ENCODE measurements around the gene DHRS12. TPM values are rescaled to one million over a fixed set of nuclear protein-coding genes. Genes with fewer than 3 reads are reported as not detected.

DHRS12 gene
- total RNA-seq, 6 experiments from 2014 or later = 10.2 to 17.6 (median 12.4) TPM

GRCh38 chr13:51814825-51815650, 11.1 kb upstream of the DHRS12 start:
- peak overlapping the region in 1 of 3 donors; percentile 88 for H3K27ac ChIP-seq
- peak; percentile 77 to 89 (median 84) for TF ChIP-seq CTCF (IDR thresholded peaks at IDR 0.05)
- TF ChIP-seq POLR2A (IDR thresholded peaks at IDR 0.05) = no peak
- H3K36me3 ChIP-seq = no peaks in the 10 kb centered on the region
- H3K9me3 ChIP-seq = no peaks in the 10 kb centered on the region
- intact Hi-C loops (cut with DNase I) = no loop called here
- no peaks in the 10 kb centered on the region for H3K27me3 ChIP-seq
- ATAC-seq (peak; percentile 90 to 94 (median 93)), DNase-seq (peak in 2 of 3 donors; percentile 47 to 77)
- WGBS (ENCODE audit: insufficient coverage, low coverage, low lambda C conversion rate, missing lambda C conversion rate) = 16% methylated on average over 13 of the region's 13 CpGs
- peak overlapping the region in 2 of 3 donors; percentile 17 to 34 for H3K4me3 ChIP-seq
- peaks cover 0 to 3% (median 0%) of the 10 kb centered on the region in 4 donors for H3K4me1 ChIP-seq

DNA sequence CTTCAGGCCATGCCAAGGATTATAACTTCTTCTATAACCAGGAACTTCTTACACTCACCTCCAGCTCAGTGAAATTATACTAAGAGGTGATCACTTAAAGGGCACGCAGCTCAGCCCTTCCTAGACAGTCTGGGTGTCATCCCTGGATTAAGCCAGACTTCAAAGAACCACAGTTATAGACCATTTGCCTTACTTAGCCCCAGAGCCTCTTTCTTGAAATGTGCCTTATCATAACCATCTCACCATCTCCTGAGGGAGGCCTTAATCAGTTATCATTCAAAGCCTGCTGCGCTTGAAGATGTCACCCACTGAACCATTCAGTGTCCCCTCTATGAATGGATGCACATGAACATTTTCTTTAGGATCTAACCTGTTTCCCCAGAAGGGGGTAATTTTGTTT, 10.1 kb upstream of the DHRS12 start:
- Histone ChIP-seq H3K27ac (no peak overlapping the region), H3K9me3 (no peaks in the 10 kb centered on the region), H3K4me3 (no peak overlapping the region), H3K36me3 (no peaks in the 10 kb centered on the region), H3K27me3 (no peaks in the 10 kb centered on the region), H3K4me1 (peaks cover 0 to 3% (median 0%) of the 10 kb centered on the region in 4 donors)
- no peak for ATAC-seq
- TF ChIP-seq POLR2A (IDR thresholded peaks at IDR 0.05) (no peak), CTCF (IDR thresholded peaks at IDR 0.05) (no peak)
- intact Hi-C loops (cut with DNase I) = no loop called here
- DNase-seq = no peak
- 100% methylated on average over 1 of the region's 2 CpGs for WGBS (ENCODE audit: insufficient coverage, low coverage, low lambda C conversion rate, missing lambda C conversion rate)

DNA sequence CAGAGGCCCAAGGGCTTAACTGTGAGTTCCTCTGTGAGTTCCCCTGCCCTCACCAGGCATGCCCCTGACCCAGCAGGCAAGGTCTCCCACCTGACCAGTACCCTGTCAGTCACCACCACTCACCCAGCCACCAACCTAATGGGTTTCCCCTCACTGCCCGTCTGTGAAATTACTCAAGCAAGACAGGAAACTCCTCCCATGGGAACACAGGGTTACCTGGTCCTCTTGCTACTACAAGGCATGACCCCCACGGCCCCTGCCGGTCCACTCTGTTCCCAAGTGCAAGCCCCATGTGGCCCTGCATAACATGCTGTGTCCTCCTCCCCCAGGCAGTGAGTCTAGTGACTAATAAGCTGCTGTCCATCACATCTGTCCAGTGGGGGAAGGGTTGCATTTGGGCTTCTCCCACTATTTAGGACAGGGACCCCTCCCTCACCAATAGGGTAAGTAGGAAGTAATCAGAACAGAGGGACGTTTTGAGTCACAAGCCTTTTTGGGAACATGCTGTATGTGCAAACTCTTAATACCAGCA, 8.0 kb upstream of the DHRS12 start:
- Histone ChIP-seq H3K36me3 (no peaks in the 10 kb centered on the region), H3K4me3 (no peak overlapping the region), H3K4me1 (peaks cover 0 to 3% (median 0%) of the 10 kb centered on the region in 4 donors), H3K27me3 (no peaks in the 10 kb centered on the region), H3K9me3 (no peaks in the 10 kb centered on the region), H3K27ac (no peak overlapping the region)
- ATAC-seq = peak in 1 of 4 donors; percentile 2
- no peak for DNase-seq
- no peak for TF ChIP-seq POLR2A (IDR thresholded peaks at IDR 0.05)
- no peak for TF ChIP-seq CTCF (IDR thresholded peaks at IDR 0.05)
- intact Hi-C loops (cut with DNase I) = no loop called here
- WGBS (ENCODE audit: insufficient coverage, low coverage, low lambda C conversion rate, missing lambda C conversion rate) = 42% methylated on average over 3 of the region's 4 CpGs

GRCh38 chr13:51811046-51811445, 7.1 kb upstream of the DHRS12 start:
- Histone ChIP-seq H3K4me1 (peaks cover 0 to 3% (median 0%) of the 10 kb centered on the region in 4 donors), H3K27ac (no peak overlapping the region), H3K27me3 (no peaks in the 10 kb centered on the region), H3K9me3 (no peaks in the 10 kb centered on the region), H3K4me3 (no peak overlapping the region), H3K36me3 (no peaks in the 10 kb centered on the region)
- WGBS (ENCODE audit: insufficient coverage, low coverage, low lambda C conversion rate, missing lambda C conversion rate) = 77% methylated on average over 9 of the region's 12 CpGs
- no peak for TF ChIP-seq CTCF (IDR thresholded peaks at IDR 0.05)
- TF ChIP-seq POLR2A (IDR thresholded peaks at IDR 0.05) = no peak
- intact Hi-C loops (cut with DNase I) = no loop called here
- DNase-seq = no peak
- no peak for ATAC-seq

Data from right lobe of liver (tissue), 6 donors.